SU-DHL-6 (cell line): Measurements from ENCODE around the gene CEP41.

Source experiments
- H2AFZ ChIP-seq: fragments of 200-600 bp; sonication (generic); 2 replicates; pipeline ENCODE4 v1.6.1; 2014; ENCODE audit warnings: low read depth, mild to moderate bottlenecking, moderate library complexity, mixed read lengths, antibody characterized with exemption, low read length; ENCODE audit not compliant: severe bottlenecking
- H3F3A ChIP-seq: fragments of 200-600 bp; shearing (Covaris generic); 2 replicates; pipeline ENCODE4 v1.6.0; 2016; ENCODE audit warnings: antibody characterized with exemption, mild to moderate bottlenecking; ENCODE audit not compliant: insufficient read depth
- H3K27ac ChIP-seq: fragments of 200-600 bp; sonication (generic); 2 replicates; pipeline ENCODE4 v1.5.1; 2016; ENCODE audit warnings: low read depth, mild to moderate bottlenecking, low read length, moderate library complexity, mixed read lengths
- H3K27me3 ChIP-seq: fragments of 200-600 bp; sonication (generic), shearing (Covaris generic); 2 replicates; pipeline ENCODE4 v1.6.0; 2014; ENCODE audit warnings: mild to moderate bottlenecking, low read length
- H3K36me3 ChIP-seq: fragments of 200-600 bp; sonication (generic); 2 replicates; pipeline ENCODE4 v1.6.1; 2014; ENCODE audit warnings: mild to moderate bottlenecking, low read length, mixed read lengths
- H3K4me2 ChIP-seq: fragments of 300-600, 200-600 bp; shearing (Covaris generic), sonication (generic); 2 replicates; pipeline ENCODE4 v1.6.0; 2014; ENCODE audit warnings: low read length, low read depth, mild to moderate bottlenecking; ENCODE audit not compliant: poor library complexity, severe bottlenecking
- H3K4me3 ChIP-seq: fragments of 200-600 bp; sonication (generic); 2 replicates; pipeline ENCODE4 v1.5.1; 2014; ENCODE audit warnings: antibody characterized with exemption, low read length, mild to moderate bottlenecking, mixed read lengths; ENCODE audit not compliant: insufficient read depth, poor library complexity, severe bottlenecking
- H3K79me2 ChIP-seq: fragments of 200-600 bp; sonication (generic); 2 replicates; pipeline ENCODE4 v1.6.1; 2014; ENCODE audit warnings: mild to moderate bottlenecking, low read length, moderate library complexity; ENCODE audit not compliant: insufficient read depth
- H3K9ac ChIP-seq: fragments of 200-600 bp; sonication (generic); 2 replicates; pipeline ENCODE4 v1.7.0; 2014; ENCODE audit warnings: mild to moderate bottlenecking, low read length
- H3K9me2 ChIP-seq: fragments of 200-600 bp; sonication (generic); replicated peaks from 2 replicates; pipeline ENCODE4 v1.6.1; 2014; ENCODE audit warnings: low read length; ENCODE audit not compliant: insufficient read depth
- H3K9me3 ChIP-seq: fragments of 200-600 bp; sonication (generic); 2 replicates; pipeline ENCODE4 v1.6.1; 2014; ENCODE audit warnings: low read length, mixed read lengths; ENCODE audit not compliant: insufficient read depth
- H4K20me1 ChIP-seq: fragments of 200-600 bp; sonication (generic); 2 replicates; pipeline ENCODE4 v1.6.1; 2014; ENCODE audit warnings: low read depth, mild to moderate bottlenecking, antibody characterized with exemption, low read length, moderate library complexity, mixed read lengths
- EZH2phosphoT487 ChIP-seq: fragments of 200-600 bp; sonication (generic), shearing (Covaris generic); conservative IDR thresholded peaks from 2 replicates; pipeline ENCODE4 v1.6.1; 2018; ENCODE audit warnings: mild to moderate bottlenecking, antibody characterized with exemption, low read length, moderate library complexity, mixed read lengths
- TF ChIP-seq, protein P1 (sequence below): fragments of 200-600 bp; sonication (generic); IDR thresholded peaks from one replicate; pipeline ENCODE4 v1.5.1; 2017; ENCODE audit warnings: antibody characterized with exemption, mild to moderate bottlenecking, low read length, moderate library complexity; ENCODE audit not compliant: insufficient read depth, poor library complexity, severe bottlenecking

CEP41 gene

DNA sequence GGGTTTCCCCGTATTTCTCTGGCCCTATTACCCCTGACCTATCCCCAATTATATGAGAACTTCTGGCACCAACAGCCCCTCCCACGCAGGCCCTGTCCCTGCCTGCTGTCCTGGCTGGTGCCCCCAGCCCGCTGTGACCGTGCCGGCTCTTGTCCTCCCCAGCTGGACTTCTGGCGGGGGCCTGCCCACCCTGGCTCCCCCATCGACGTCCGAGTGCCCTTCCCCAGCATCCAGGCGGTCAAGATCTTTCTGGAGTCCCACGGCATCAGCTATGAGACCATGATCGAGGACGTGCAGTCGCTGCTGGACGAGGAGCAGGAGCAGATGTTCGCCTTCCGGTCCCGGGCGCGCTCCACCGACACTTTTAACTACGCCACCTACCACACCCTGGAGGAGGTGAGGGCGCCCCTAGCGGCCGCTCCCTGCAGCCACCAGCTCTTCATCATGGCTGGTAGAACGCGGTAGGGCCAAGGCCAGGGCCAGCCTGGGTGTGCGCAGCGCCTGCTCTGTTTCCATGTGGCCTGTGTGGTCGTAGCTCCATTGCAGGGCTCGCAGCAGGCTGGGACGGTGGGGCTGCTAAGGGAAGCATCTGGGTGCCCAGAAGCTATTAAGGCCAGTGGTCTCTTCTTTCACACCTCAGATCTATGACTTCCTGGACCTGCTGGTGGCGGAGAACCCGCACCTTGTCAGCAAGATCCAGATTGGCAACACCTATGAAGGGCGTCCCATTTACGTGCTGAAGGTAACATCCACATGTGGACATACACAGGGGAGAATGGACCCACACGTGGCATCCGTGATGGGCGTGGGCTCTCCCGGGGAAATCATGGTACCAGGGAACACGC, 59.1 kb downstream of the CEP41 start:
- no peak overlapping the region for H3K4me3 ChIP-seq
- no peaks in the 10 kb centered on the region for H3F3A ChIP-seq
- no peaks in the 10 kb centered on the region for H3K79me2 ChIP-seq
- no peaks in the 10 kb centered on the region for H4K20me1 ChIP-seq
- H3K4me2 ChIP-seq, result no peak overlapping the region
- no peak overlapping the region for H3K27ac ChIP-seq
- TF ChIP-seq EZH2phosphoT487, result no peak
- TF ChIP-seq, protein P1, sequence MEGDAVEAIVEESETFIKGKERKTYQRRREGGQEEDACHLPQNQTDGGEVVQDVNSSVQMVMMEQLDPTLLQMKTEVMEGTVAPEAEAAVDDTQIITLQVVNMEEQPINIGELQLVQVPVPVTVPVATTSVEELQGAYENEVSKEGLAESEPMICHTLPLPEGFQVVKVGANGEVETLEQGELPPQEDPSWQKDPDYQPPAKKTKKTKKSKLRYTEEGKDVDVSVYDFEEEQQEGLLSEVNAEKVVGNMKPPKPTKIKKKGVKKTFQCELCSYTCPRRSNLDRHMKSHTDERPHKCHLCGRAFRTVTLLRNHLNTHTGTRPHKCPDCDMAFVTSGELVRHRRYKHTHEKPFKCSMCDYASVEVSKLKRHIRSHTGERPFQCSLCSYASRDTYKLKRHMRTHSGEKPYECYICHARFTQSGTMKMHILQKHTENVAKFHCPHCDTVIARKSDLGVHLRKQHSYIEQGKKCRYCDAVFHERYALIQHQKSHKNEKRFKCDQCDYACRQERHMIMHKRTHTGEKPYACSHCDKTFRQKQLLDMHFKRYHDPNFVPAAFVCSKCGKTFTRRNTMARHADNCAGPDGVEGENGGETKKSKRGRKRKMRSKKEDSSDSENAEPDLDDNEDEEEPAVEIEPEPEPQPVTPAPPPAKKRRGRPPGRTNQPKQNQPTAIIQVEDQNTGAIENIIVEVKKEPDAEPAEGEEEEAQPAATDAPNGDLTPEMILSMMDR, result no peak
- H3K9ac ChIP-seq, result no peak overlapping the region
- no peaks in the 10 kb centered on the region for H3K9me2 ChIP-seq
- H3K36me3 ChIP-seq, result no peaks in the 10 kb centered on the region
- no peaks in the 10 kb centered on the region for H3K9me3 ChIP-seq
- no peaks in the 10 kb centered on the region for H3K27me3 ChIP-seq
- H2AFZ ChIP-seq, result no peak overlapping the region

DNA sequence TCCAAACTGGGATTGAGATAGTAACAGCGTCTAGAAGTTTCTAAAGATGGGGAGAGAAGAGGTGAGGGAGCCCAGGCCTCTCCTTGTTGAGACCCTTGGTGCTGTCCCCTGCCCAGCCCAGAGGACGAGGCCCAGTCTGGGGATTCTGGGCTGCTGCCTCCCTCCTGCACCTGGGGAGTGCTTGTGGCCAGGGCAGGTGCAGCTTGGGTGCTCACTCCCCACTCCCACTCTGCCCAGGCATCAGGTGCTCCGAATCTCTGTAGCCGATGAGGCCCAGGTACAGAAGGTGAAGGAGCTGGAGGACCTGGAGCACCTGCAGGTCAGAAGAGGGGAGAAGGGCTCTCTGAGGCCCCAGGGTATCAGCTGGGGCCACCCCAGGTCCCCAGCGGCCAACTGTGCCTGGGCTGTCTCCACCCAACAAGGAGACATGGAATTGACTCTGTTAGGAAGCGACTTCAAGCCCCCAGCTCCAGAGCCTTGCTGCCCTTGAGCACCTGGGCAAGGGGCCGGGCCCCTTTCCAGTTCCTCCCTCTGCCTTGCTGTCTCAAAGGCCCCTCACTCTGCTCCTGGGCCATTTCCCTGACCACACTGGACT, 59.9 kb downstream of the CEP41 start:
- H3K79me2 ChIP-seq, result no peaks in the 10 kb centered on the region
- H3F3A ChIP-seq, result no peaks in the 10 kb centered on the region
- H3K27me3 ChIP-seq, result no peaks in the 10 kb centered on the region
- TF ChIP-seq EZH2phosphoT487, result no peak
- TF ChIP-seq, protein P1, result no peak
- H3K4me3 ChIP-seq, result no peak overlapping the region
- no peak overlapping the region for H2AFZ ChIP-seq
- no peaks in the 10 kb centered on the region for H3K36me3 ChIP-seq
- H4K20me1 ChIP-seq, result no peaks in the 10 kb centered on the region
- H3K27ac ChIP-seq, result no peak overlapping the region
- H3K9me2 ChIP-seq, result no peaks in the 10 kb centered on the region
- no peaks in the 10 kb centered on the region; the same call in 1 of the 2 replicates for H3K9me3 ChIP-seq
- no peak overlapping the region for H3K9ac ChIP-seq
- H3K4me2 ChIP-seq, result no peak overlapping the region

DNA sequence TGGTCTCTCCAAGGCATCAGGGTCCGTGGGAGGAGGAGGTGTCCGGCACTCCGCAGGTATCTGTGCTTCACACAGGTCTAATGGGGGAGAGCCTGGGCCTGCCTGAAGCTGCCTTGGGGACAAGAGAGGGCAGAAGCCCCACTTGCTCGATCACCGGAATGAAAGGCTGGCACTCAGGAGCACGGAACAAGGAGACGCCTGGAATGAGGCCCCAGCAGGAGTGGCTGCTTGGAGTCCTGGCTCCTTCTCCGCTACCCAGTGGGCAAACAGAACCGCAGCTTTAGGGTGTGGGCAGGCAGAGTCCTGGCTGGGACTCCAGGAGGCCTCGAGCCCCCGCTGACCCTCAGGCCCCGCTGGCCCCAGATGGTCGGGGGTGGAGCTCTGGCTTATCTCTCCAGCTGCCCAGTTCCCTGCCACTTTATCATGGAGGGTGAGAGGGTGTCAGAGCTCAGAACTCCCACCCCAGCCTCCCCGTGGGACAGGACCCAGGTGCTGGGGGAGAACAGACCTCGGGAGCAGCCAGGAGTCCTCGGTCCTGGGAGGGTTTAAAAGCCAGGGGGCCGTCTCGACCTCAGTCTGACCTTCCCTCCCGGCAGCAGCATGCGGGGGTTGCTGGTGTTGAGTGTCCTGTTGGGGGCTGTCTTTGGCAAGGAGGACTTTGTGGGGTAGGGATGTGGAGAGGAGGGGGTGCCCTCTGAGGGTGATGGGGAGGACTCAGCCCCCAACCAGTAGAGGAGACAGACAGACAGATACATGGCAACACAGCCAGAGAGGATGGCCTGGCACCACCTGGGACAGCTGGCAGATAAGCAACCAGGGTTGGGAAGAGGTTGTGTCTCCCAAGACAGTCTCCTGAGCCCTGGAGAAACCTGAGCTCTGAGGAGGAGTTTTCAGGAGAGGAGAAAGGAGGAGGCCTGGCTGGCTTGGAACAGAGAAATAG, 60.6 kb downstream of the CEP41 start, which contains the start of gene CPA1:
Gene CPA1 (plus strand): TSS at position 574 of the 940 bp plus-strand sequence. CDS start 27 bp downstream, at position 601.
- Histone ChIP-seq H4K20me1 (no peaks in the 10 kb centered on the region), H3K79me2 (no peaks in the 10 kb centered on the region), H3K27me3 (no peaks in the 10 kb centered on the region), H3K9me2 (no peaks in the 10 kb centered on the region), H3K27ac (no peak within 1 kb of the TSS), H3K36me3 (no peaks in the 10 kb centered on the region), H3K9ac (no peak within 1 kb of the TSS), H3F3A (no peaks in the 10 kb centered on the region), H3K9me3 (no peaks in the 10 kb centered on the region; the same call in 1 of the 2 replicates), H2AFZ (no peak within 1 kb of the TSS), H3K4me2 (no peak within 1 kb of the TSS), H3K4me3 (no peak within 1 kb of the TSS)
- TF ChIP-seq, protein P1, result no peak
- no peak for TF ChIP-seq EZH2phosphoT487
